ENCODE measurements around the gene GRIK4.

GRIK4 gene

GRCh38 chr11:120712014-120712413 is 200.5 kb downstream of the GRIK4 start:
- no peak for DNase-seq

- no peak for DNase-seq
Measured at GRCh38 chr11:120712881-120713280, 201.3 kb downstream of the GRIK4 start.

GRCh38 chr11:120713296-120713695 is 201.7 kb downstream of the GRIK4 start:
- DNase-seq, result no peak

- no peak for DNase-seq
Measured at GRCh38 chr11:120714438-120714837, 202.9 kb downstream of the GRIK4 start.

GRCh38 chr11:120715239-120715638 is 203.7 kb downstream of the GRIK4 start:
- no peak for DNase-seq

GRCh38 chr11:120717042-120717441 is 205.5 kb downstream of the GRIK4 start:
- no peak for DNase-seq

GRCh38 chr11:120717623-120718022 is 206.1 kb downstream of the GRIK4 start:
- DNase-seq, result no peak

GRCh38 chr11:120718171-120718570 is 206.6 kb downstream of the GRIK4 start:
- DNase-seq, result no peak

GRCh38 chr11:120719348-120719747 is 207.8 kb downstream of the GRIK4 start:
- DNase-seq, result no peak

- DNase-seq, result no peak
Measured at GRCh38 chr11:120720760-120721159, 209.2 kb downstream of the GRIK4 start.

GRCh38 chr11:120722524-120722923 is 211.0 kb downstream of the GRIK4 start:
- DNase-seq, result no peak

- no peak for DNase-seq
Measured at GRCh38 chr11:120723751-120724150, 212.2 kb downstream of the GRIK4 start.

GRCh38 chr11:120727752-120728151 is 216.2 kb downstream of the GRIK4 start:
- DNase-seq, result no peak

- DNase-seq, result no peak
Measured at GRCh38 chr11:120735035-120735434, 223.5 kb downstream of the GRIK4 start.

- DNase-seq, result no peak
Measured at GRCh38 chr11:120738516-120739046, 227.0 kb downstream of the GRIK4 start.

- no peak for DNase-seq
Measured at GRCh38 chr11:120739780-120740179, 228.2 kb downstream of the GRIK4 start.

- DNase-seq, result peak in 1 of 14 donors; percentile 28
Measured at GRCh38 chr11:120740380-120740779, 228.8 kb downstream of the GRIK4 start.

- peak in 5 of 14 donors; percentile 9 to 56 (median 31) for DNase-seq
Measured at GRCh38 chr11:120744016-120744994, 232.8 kb downstream of the GRIK4 start.

- no peak for DNase-seq
Measured at GRCh38 chr11:120746376-120746775, 234.8 kb downstream of the GRIK4 start.

- DNase-seq, result no peak
Measured at GRCh38 chr11:120746836-120747609, 235.5 kb downstream of the GRIK4 start.

GRCh38 chr11:120747850-120748814 is 236.6 kb downstream of the GRIK4 start:
- DNase-seq, result no peak

- DNase-seq, result no peak
Measured at GRCh38 chr11:120749395-120749794, 237.8 kb downstream of the GRIK4 start.
